IMR-90 (cell line): ENCODE data around the gene HAGHL. TPM values are rescaled to one million over a fixed set of nuclear protein-coding genes. Genes with fewer than 3 reads are reported as not detected.

Experiments used
- ATAC-seq: fragments of 200-7000 bp; cut with Tn5 transposase; 2 replicates; pipeline ENCODE4 v1.9.1; 2020; ENCODE audit warnings: low read depth, mild to moderate bottlenecking, moderate library complexity
- BruUV-seq: library from RNA; stranded (reverse); fragments of 400-500 nt; replicated peaks from 2 replicates; lab custom pipeline; 2021; lab: Mats Ljungman, UMichigan
- CTCF ChIA-PET: fragments of 300-600 bp; formaldehyde crosslinking; extraction: SDS; loops from one replicate; lab custom pipeline; 2021; ENCODE audit warnings: antibody characterized with exemption; lab: Yijun Ruan, JAX
- POLR2A ChIA-PET: fragments of 300-600 bp; sonication (Branson Sonifier 250); formaldehyde crosslinking; loops from one replicate; lab custom pipeline; 2022; ENCODE audit warnings: antibody characterized with exemption; ENCODE audit not compliant: unreplicated experiment; lab: Charles Lee
- DNase-seq: peaks from one replicate; pipeline ENCODE4 v3.0.0; 2013
- H2AFZ ChIP-seq: replicated peaks from 2 replicates; pipeline ENCODE3; 2013; ENCODE audit warnings: low read length, mild to moderate bottlenecking; ENCODE audit not compliant: poor library complexity
- H2AK5ac ChIP-seq: 2 replicates; pipeline ENCODE4 v1.6.1; 2013; ENCODE audit warnings: low read depth, low read length, inconsistent platforms
- H2AK9ac ChIP-seq: replicated peaks from 2 replicates; pipeline ENCODE3; 2013; ENCODE audit warnings: mild to moderate bottlenecking, low read depth, low read length, moderate library complexity; ENCODE audit not compliant: poor library complexity
- H2BK120ac ChIP-seq: 2 replicates; pipeline ENCODE4 v1.6.1; 2013; ENCODE audit warnings: low read depth, low read length, inconsistent platforms
- H2BK15ac ChIP-seq: 3 replicates; pipeline ENCODE4 v1.6.1; 2013; ENCODE audit warnings: low read depth, low read length, inconsistent platforms
- H2BK20ac ChIP-seq: 2 replicates; pipeline ENCODE4 v1.6.1; 2013; ENCODE audit warnings: low read depth, mild to moderate bottlenecking, inconsistent platforms, low read length, moderate library complexity
- H2BK5ac ChIP-seq: 2 replicates; pipeline ENCODE4 v1.6.1; 2013; ENCODE audit warnings: mild to moderate bottlenecking, low read depth, low read length, inconsistent platforms; ENCODE audit not compliant: poor library complexity, severe bottlenecking
- H3K14ac ChIP-seq: replicated peaks from 2 replicates; pipeline ENCODE4 v1.6.1; 2013; ENCODE audit warnings: low read depth, low read length, inconsistent platforms
- H3K18ac ChIP-seq: 2 replicates; pipeline ENCODE4 v1.6.1; 2013; ENCODE audit warnings: low read depth, low read length, control low read depth
- H3K23ac ChIP-seq: 2 replicates; pipeline ENCODE4 v1.6.1; 2013; ENCODE audit warnings: low read depth, low read length, inconsistent platforms
- H3K27ac ChIP-seq: 2 replicates; pipeline ENCODE4 v1.5.1; 2013; ENCODE audit warnings: mild to moderate bottlenecking, control low read depth, low read length; ENCODE audit not compliant: insufficient read depth
- H3K27me3 ChIP-seq: 2 replicates; pipeline ENCODE4 v1.6.1; 2013; ENCODE audit warnings: low read length; ENCODE audit not compliant: control insufficient read depth, insufficient read depth
- H3K36me3 ChIP-seq: 2 replicates; pipeline ENCODE4 v1.6.1; 2013; ENCODE audit warnings: low read length, mixed read lengths; ENCODE audit not compliant: control insufficient read depth, insufficient read depth
- H3K4ac ChIP-seq: 2 replicates; pipeline ENCODE4 v1.6.1; 2013; ENCODE audit warnings: low read depth, low read length, inconsistent platforms
- H3K4me1 ChIP-seq: 2 replicates; pipeline ENCODE4 v1.6.1; 2013; ENCODE audit warnings: low read length, mixed read lengths; ENCODE audit not compliant: control insufficient read depth, insufficient read depth
- H3K4me2 ChIP-seq: 2 replicates; pipeline ENCODE4 v1.6.1; 2013; ENCODE audit warnings: low read depth, mild to moderate bottlenecking, control low read depth, low read length, moderate library complexity
- H3K4me3 ChIP-seq: 2 replicates; pipeline ENCODE4 v1.5.1; 2013; ENCODE audit warnings: low read depth, mild to moderate bottlenecking, control low read depth, low read length, moderate library complexity; ENCODE audit not compliant: insufficient read depth
- H3K56ac ChIP-seq: 2 replicates; pipeline ENCODE4 v1.6.1; 2013; ENCODE audit warnings: low read length, inconsistent platforms; ENCODE audit not compliant: insufficient read depth; ENCODE audit errors: extremely low read depth
- H3K79me1 ChIP-seq, 2 experiments: 2 replicates each; pipeline ENCODE4 v1.6.1; 2013; ENCODE audit warnings: low read length in 2 of 2, inconsistent platforms in 1 of 2, low read depth in 1 of 2
- H3K9ac ChIP-seq: 2 replicates; pipeline ENCODE4 v1.6.1; 2013; ENCODE audit warnings: low read depth, low read length, control low read depth
- H3K9me1 ChIP-seq: 2 replicates; pipeline ENCODE4 v1.6.1; 2013; ENCODE audit warnings: low read length, inconsistent platforms; ENCODE audit not compliant: insufficient read depth
- H3K9me3 ChIP-seq: 2 replicates; pipeline ENCODE4 v1.6.1; 2013; ENCODE audit warnings: low read length; ENCODE audit not compliant: control insufficient read depth, insufficient read depth
- H4K20me1 ChIP-seq: 2 replicates; pipeline ENCODE4 v1.6.1; 2013; ENCODE audit warnings: low read length, inconsistent platforms; ENCODE audit not compliant: insufficient read depth
- H4K5ac ChIP-seq: 2 replicates; pipeline ENCODE4 v1.6.1; 2013; ENCODE audit warnings: mild to moderate bottlenecking, low read depth, low read length, control low read depth
- H4K8ac ChIP-seq, 2 experiments: 2 replicates each; pipeline ENCODE4 v1.6.1; 2013; ENCODE audit warnings: low read depth in 2 of 2, low read length in 2 of 2, control low read depth in 1 of 2, inconsistent platforms in 1 of 2
- H4K91ac ChIP-seq: 2 replicates; pipeline ENCODE4 v1.6.1; 2013; ENCODE audit warnings: low read depth, low read length, inconsistent platforms; ENCODE audit not compliant: insufficient read depth
- FOS ChIP-seq: fragments of 150-350 bp; IDR thresholded peaks from 2 replicates; pipeline ENCODE4 v1.6.1; 2016; ENCODE audit warnings: low read depth, low read length
- MAFK ChIP-seq: IDR thresholded peaks from 2 replicates; pipeline ENCODE4 v1.6.1; 2012; ENCODE audit warnings: low read depth, low read length, improper control_type of control experiment
- MAZ ChIP-seq: IDR thresholded peaks from 2 replicates; pipeline ENCODE4 v1.6.1; 2012; ENCODE audit warnings: low read depth, mild to moderate bottlenecking, low read length, improper control_type of control experiment, moderate library complexity, borderline replicate concordance
- MXI1 ChIP-seq: IDR thresholded peaks from 2 replicates; pipeline ENCODE4 v1.6.1; 2012; ENCODE audit warnings: low read depth, mild to moderate bottlenecking, low read length, moderate library complexity, borderline replicate concordance
- RCOR1 ChIP-seq: IDR thresholded peaks from 2 replicates; pipeline ENCODE4 v1.6.1; 2012; ENCODE audit warnings: mild to moderate bottlenecking, low read length, improper control_type of control experiment; ENCODE audit not compliant: insufficient replicate concordance
- RFX5 ChIP-seq: IDR thresholded peaks from 2 replicates; pipeline ENCODE4 v1.8.0; 2012; ENCODE audit warnings: low read depth, mild to moderate bottlenecking, low read length, moderate library complexity
- SMC3 ChIP-seq: fragments of 150-350 bp; IDR thresholded peaks from 2 replicates; pipeline ENCODE4 v1.6.1; 2016; ENCODE audit warnings: low read depth, mild to moderate bottlenecking, antibody characterized with exemption, low read length, moderate library complexity
- WGBS, 2 experiments: methylation state at CpG; one replicate each; pipeline versions ENCODE4 v1.1.5 to v1.1.7; 2013; ENCODE audit warnings: missing lambda C conversion rate in 2 of 2; ENCODE audit not compliant: insufficient read length in 1 of 2; ENCODE audit errors: extremely low coverage in 2 of 2; 5-methylcytosine and 5-hydroxymethylcytosine counted together
- dilution Hi-C: fragments of 300-500 bp; cut with HindIII; formaldehyde crosslinking; loops from one replicate; pipeline ENCODE4 v1.14.3; 2018; ENCODE audit warnings: low sequenced_read_pairs; ENCODE audit not compliant: unreplicated experiment
- in situ Hi-C: fragments of 300-500 bp; cut with MboI; formaldehyde crosslinking; loops from 3 replicates; pipeline ENCODE4 v1.14.3; 2019; ENCODE audit warnings: low sequenced_read_pairs, inconsistent platforms, mixed read lengths
- intact Hi-C: fragments of 100-400 bp; cut with micrococcal nuclease; formaldehyde crosslinking; loops from 2 replicates; pipeline ENCODE4 v1.10.0; 2022
- polyA plus RNA-seq, 3 experiments: library from polyadenylated mRNA; depleted of rRNA; stranded (reverse); fragments of >200 nt; gene quantifications; 2 replicates each; pipeline ENCODE4 v1.2.3, GENCODE V29; 2012; ENCODE audit warnings: low replicate concordance in 1 of 3
- total RNA-seq: library from RNA; depleted of rRNA; stranded (reverse); fragments of >200 nt; gene quantifications from 2 replicates; pipeline ENCODE4 v1.2.3, GENCODE V29; 2012

The HAGHL gene
- total and polyA plus RNA-seq, 2 of the 4 experiments (the other 2 are of a cell fraction): 3.0 to 12.5 TPM

DNA sequence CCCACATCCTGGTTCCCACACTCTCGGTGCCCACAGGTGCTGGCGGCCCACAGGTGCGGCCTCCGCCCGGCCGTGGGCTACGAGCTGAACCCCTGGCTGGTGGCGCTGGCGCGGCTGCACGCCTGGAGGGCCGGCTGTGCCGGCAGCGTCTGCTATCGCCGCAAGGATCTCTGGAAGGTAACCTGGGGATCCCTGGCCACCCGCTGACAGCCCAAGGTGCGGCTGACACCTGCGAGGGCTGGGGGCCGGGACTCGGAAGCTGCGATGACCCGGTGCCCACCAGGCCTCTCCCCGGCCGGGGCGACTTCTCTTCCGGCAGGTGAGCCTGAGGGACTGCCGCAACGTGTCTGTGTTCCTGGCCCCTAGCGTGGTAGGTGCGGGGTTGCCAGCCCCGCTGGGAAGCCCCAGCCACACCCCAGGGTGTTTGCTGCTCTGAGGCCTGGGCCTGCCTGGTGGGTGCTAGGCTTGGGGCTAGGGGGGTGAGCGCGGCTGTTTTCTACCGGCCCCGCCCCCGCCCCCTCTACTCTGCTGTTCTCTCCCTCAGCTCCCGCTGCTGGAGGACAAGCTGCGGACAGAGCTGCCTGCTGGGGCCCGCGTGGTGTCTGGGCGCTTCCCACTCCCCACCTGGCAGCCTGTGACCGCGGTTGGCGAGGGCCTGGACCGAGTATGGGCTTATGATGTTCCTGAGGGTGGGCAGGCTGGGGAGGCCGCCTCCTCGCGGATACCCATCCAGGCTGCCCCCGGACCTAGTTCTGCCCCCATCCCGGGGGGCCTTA, 5.0 kb upstream of the HAGHL start:
- H2AFZ ChIP-seq: peak overlapping the region; percentile 96
- H2BK5ac ChIP-seq: no peak overlapping the region
- POLR2A ChIA-PET: no interaction called here
- intact Hi-C loops (no loop called here), dilution Hi-C loops (no loop called here), in situ Hi-C loops (loop anchor here (25.0 kb wide), 1 partner anchor 340 kb away; the partner anchor contains the start of gene SSTR5)
- peaks cover 11 to 13% of the 10 kb centered on the region in 2 experiments for H3K79me1 ChIP-seq
- H3K4me3 ChIP-seq: peak overlapping the region; percentile 98
- H3K9ac ChIP-seq: no peak overlapping the region
- DNase-seq (no peak), ATAC-seq (no peak)
- H4K20me1 ChIP-seq: no peaks in the 10 kb centered on the region
- no TSS peak for BruUV-seq
- no peak overlapping the region for H4K5ac ChIP-seq
- no peak overlapping the region for H3K14ac ChIP-seq
- peak overlapping the region in 1 of 2 experiments; percentile 92; a peak in 2 of 4 replicates for H4K8ac ChIP-seq
- no peak overlapping the region for H3K23ac ChIP-seq
- peak overlapping the region; percentile 79 for H3K4me2 ChIP-seq
- no peak overlapping the region for H2BK20ac ChIP-seq
- no peak overlapping the region; the same call in 1 of the 2 replicates for H3K27ac ChIP-seq
- no peak overlapping the region for H3K4ac ChIP-seq
- no peaks in the 10 kb centered on the region for H3K27me3 ChIP-seq
- H2BK15ac ChIP-seq: no peak overlapping the region
- WGBS, 2 experiments: 88% methylated on average over 33 of the region's 51 CpGs; no CpG with 5 or more reads in 1 of the 2 experiments
- no peak overlapping the region for H3K18ac ChIP-seq
- peaks cover 1% of the 10 kb centered on the region; the same call in 1 of the 2 replicates for H3K36me3 ChIP-seq
- no peaks in the 10 kb centered on the region for H3K9me3 ChIP-seq
- H4K91ac ChIP-seq: no peak overlapping the region
- no peaks in the 10 kb centered on the region for H3K9me1 ChIP-seq
- no peak for TF ChIP-seq FOS
- TF ChIP-seq RCOR1: no peak
- no peak for TF ChIP-seq MAZ
- no peak for TF ChIP-seq RFX5
- no peak for TF ChIP-seq MXI1
- TF ChIP-seq SMC3: no peak
- TF ChIP-seq MAFK: no peak
- H2BK120ac ChIP-seq: no peak overlapping the region
- CTCF ChIA-PET: no interaction called here
- peaks cover 14% of the 10 kb centered on the region for H3K4me1 ChIP-seq
- peak overlapping the region; percentile 70; the same call in 1 of the 2 replicates for H2AK5ac ChIP-seq
- H2AK9ac ChIP-seq: peak overlapping the region; percentile 69
- no peak overlapping the region for H3K56ac ChIP-seq
